Ovary (tissue), 3 donors: ENCODE results near the gene KCNJ9.

Experiments
- EP300 ChIP-seq: sonication (generic); formaldehyde crosslinking; IDR thresholded peaks from one replicate; pipeline ENCODE4 v1.6.1; 2017; ENCODE audit warnings: antibody characterized with exemption
- POLR2A ChIP-seq: fragments of 450-650 bp; IDR thresholded peaks from one replicate; pipeline ENCODE4 v1.6.1; 2017; ENCODE audit warnings: antibody characterized with exemption, mild to moderate bottlenecking, moderate library complexity
- TF ChIP-seq, protein P1 (sequence below), 3 donors: fragments of 450-650 bp in 2 of 3; fragments of 200-600 bp in 1 of 3; IDR thresholded peaks; one replicate each; pipeline versions ENCODE4 v1.5.1 to v1.8.0; 2016 to 2022; ENCODE audit warnings: antibody characterized with exemption in 3 of 3, mild to moderate bottlenecking in 1 of 3
- donor health status: DM: no; HTN: no; CAD: no.

DNA sequence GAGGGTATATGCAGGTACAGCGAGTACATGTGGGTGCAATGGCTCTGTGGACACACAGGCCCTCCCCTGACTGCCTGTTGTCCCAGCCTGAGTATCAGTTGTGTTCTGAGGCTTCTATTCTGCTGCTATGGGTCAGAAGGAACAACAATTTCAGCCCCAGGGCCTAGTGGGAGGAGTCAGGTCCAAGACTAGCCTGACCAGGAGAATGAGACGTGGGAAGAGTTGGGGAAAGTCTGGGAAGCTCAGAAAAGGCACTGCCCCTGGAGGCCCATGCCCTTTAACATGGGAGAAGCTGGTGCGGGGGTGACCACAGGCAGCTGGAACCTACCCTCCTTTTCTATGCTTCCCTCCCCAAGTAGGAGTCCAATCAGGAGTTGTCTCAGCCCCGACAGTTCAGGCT is 9.4 kb downstream of the KCNJ9 start:
- TF ChIP-seq, protein P1, sequence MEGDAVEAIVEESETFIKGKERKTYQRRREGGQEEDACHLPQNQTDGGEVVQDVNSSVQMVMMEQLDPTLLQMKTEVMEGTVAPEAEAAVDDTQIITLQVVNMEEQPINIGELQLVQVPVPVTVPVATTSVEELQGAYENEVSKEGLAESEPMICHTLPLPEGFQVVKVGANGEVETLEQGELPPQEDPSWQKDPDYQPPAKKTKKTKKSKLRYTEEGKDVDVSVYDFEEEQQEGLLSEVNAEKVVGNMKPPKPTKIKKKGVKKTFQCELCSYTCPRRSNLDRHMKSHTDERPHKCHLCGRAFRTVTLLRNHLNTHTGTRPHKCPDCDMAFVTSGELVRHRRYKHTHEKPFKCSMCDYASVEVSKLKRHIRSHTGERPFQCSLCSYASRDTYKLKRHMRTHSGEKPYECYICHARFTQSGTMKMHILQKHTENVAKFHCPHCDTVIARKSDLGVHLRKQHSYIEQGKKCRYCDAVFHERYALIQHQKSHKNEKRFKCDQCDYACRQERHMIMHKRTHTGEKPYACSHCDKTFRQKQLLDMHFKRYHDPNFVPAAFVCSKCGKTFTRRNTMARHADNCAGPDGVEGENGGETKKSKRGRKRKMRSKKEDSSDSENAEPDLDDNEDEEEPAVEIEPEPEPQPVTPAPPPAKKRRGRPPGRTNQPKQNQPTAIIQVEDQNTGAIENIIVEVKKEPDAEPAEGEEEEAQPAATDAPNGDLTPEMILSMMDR (IDR thresholded peaks at IDR 0.05) = no peak
- no peak for TF ChIP-seq POLR2A
- no peak for TF ChIP-seq EP300
